SJSA1 (cell line): Measurements from ENCODE around the gene DKK3. TPM values are rescaled to one million over a fixed set of nuclear protein-coding genes. Genes with fewer than 3 reads are reported as not detected.
A peak's percentile ranks its signal among the peaks of the same experiment; 100 is the strongest.

Experiments
- DNase-seq, 2 experiments: peaks; one replicate each; pipeline ENCODE4 v3.0.0-alpha.2; 2015 to 2020; ENCODE audit warnings: low spot score in 2 of 2, low read depth in 1 of 2
- H3K27ac ChIP-seq: fragments of 250-450 bp; sonication (Bioruptor Pico); 2 replicates; pipeline ENCODE4 v1.5.1; 2020; ENCODE audit warnings: mild to moderate bottlenecking, moderate library complexity
- H3K27me3 ChIP-seq: fragments of 250-450 bp; sonication (Bioruptor Pico); replicated peaks from 2 replicates; pipeline ENCODE4 v1.5.1; 2020; ENCODE audit warnings: mild to moderate bottlenecking, moderate library complexity
- H3K36me3 ChIP-seq: fragments of 250-450 bp; sonication (Bioruptor Pico); 2 replicates; pipeline ENCODE4 v1.5.1; 2020; ENCODE audit warnings: mild to moderate bottlenecking
- H3K4me1 ChIP-seq: fragments of 250-450 bp; sonication (Bioruptor Pico); replicated peaks from 2 replicates; pipeline ENCODE4 v1.6.1; 2021; ENCODE audit warnings: mild to moderate bottlenecking
- H3K4me3 ChIP-seq: fragments of 250-450 bp; sonication (Bioruptor Pico); 2 replicates; pipeline ENCODE4 v1.5.1; 2020; ENCODE audit warnings: mild to moderate bottlenecking
- H3K9me3 ChIP-seq: fragments of 250-450 bp; sonication (Bioruptor Pico); replicated peaks from 2 replicates; pipeline ENCODE4 v1.5.1; 2020; ENCODE audit warnings: mild to moderate bottlenecking
- total RNA-seq: library from RNA; depleted of rRNA; stranded (reverse); fragments of >200 nt; shearing (Covaris generic); gene quantifications from 2 replicates; pipeline ENCODE4 v1.2.3, GENCODE V29; 2014

Gene DKK3
- total RNA-seq, 1 experiment from 2014 or later = 807 TPM

DNA sequence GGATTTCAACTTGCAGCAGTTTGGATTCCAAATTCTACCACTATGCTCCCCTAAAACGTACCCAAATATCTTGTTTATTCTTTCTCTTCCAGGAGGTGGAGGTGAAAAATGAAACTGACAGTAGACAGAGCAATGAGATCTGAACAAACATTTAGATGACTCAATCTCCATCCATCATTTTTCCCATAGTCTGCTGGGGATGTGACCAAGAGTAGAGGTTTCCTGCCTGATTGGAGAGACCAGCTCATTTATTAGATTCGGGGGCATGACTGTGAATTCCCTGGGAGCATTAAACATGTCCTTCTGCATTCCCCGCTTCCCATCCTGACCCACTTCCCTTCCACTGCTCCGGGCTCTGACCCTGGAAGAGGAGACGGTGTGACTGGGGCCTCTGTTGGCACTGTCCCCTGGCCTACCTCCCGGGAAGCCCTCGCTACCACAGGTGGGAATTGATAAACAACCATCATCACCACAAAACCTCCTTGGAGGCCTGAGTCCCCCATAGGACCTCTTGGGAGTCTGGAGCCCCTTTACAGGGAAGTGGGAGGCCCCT, 20.3 kb downstream of the DKK3 start:
- Histone ChIP-seq H3K36me3 (peaks cover 81% of the 10 kb centered on the region), H3K27me3 (no peaks in the 10 kb centered on the region), H3K4me3 (no peak overlapping the region), H3K4me1 (peaks cover 74% of the 10 kb centered on the region), H3K27ac (peak overlapping the region; percentile 76), H3K9me3 (no peaks in the 10 kb centered on the region)
- peak; percentile 59 to 87 for DNase-seq

GRCh38 chr11:11987503-11988022, 20.9 kb downstream of the DKK3 start:
- Histone ChIP-seq H3K4me3 (no peak overlapping the region), H3K36me3 (peaks cover 83% of the 10 kb centered on the region), H3K27me3 (no peaks in the 10 kb centered on the region), H3K27ac (peak overlapping the region; percentile 76), H3K9me3 (no peaks in the 10 kb centered on the region), H3K4me1 (peaks cover 73% of the 10 kb centered on the region)
- peak; percentile 67 to 85 for DNase-seq

- no peak for DNase-seq
- Histone ChIP-seq H3K36me3 (peaks cover 87% of the 10 kb centered on the region), H3K4me3 (no peak overlapping the region), H3K27ac (peak overlapping the region; percentile 76), H3K4me1 (peaks cover 67% of the 10 kb centered on the region), H3K27me3 (no peaks in the 10 kb centered on the region), H3K9me3 (no peaks in the 10 kb centered on the region)
Observed at GRCh38 chr11:11985954-11986949, 22.2 kb downstream of the DKK3 start.

DNA sequence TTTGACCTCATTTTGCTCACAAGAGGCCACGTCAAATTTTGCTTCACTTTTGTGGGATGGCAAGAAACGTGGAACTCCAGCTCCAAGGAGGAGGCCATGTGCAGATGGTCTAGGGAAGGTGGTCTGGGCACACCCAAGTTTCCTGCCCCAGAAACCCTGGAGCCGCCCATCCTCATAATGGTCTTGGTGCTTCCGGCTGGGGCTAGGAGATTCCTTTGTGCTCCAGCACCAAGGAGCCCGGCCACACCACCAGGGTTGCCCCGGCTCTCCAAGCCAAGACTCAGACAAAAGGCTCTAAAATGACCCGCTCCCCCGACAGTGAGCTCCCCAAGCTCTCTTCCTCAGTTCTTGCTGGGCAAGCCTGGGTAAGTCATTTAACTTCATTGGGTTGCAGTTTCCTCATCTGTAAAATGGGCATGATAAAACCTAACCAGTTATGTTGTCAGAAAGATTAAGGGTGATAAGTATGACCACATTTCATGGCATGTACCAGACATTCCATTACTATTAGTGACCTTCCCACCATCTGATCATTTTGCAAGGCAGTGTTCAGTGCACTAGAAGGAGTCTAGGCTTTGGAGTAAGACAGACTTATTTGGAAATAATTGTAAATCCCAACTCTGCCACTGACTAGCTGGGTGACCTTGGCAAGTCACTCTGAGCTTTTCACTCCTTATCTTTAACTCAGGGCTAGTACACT, 23.3 kb downstream of the DKK3 start:
- DNase-seq = no peak
- Histone ChIP-seq H3K4me1 (peaks cover 76% of the 10 kb centered on the region), H3K27ac (peak overlapping the region; percentile 38), H3K9me3 (no peaks in the 10 kb centered on the region), H3K4me3 (no peak overlapping the region), H3K36me3 (peaks cover 87% of the 10 kb centered on the region), H3K27me3 (no peaks in the 10 kb centered on the region)

- H3K4me1 ChIP-seq = peaks cover 76% of the 10 kb centered on the region
- H3K4me3 ChIP-seq = no peak overlapping the region
- peaks cover 87% of the 10 kb centered on the region for H3K36me3 ChIP-seq
- H3K9me3 ChIP-seq = no peaks in the 10 kb centered on the region
- no peak overlapping the region for H3K27ac ChIP-seq
- H3K27me3 ChIP-seq = no peaks in the 10 kb centered on the region
- DNase-seq = no peak
Observed at GRCh38 chr11:11984563-11984962, 23.9 kb downstream of the DKK3 start.

DNA sequence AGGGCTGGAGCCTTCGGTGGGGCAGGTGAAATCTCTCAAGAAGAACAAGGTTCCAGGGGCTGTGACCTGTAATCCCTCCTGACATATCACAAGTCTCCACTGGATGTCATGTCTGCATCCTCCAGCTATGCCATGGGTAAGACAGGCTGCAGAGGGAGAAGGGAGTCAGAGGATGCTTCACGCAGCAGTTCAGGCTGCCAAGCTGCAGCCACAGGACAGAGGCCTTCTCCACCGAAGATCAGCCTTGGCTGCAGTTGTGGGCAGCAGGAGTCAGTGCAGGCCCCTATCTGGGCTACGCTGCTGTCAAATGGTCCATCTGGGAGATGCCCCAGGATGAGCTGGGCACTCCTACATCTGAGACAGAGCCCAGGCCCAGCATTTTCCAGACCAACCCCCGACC, 25.0 kb downstream of the DKK3 start:
- Histone ChIP-seq H3K36me3 (peaks cover 89% of the 10 kb centered on the region), H3K9me3 (no peaks in the 10 kb centered on the region), H3K4me3 (no peak overlapping the region), H3K27me3 (no peaks in the 10 kb centered on the region), H3K4me1 (peaks cover 76% of the 10 kb centered on the region), H3K27ac (no peak overlapping the region)
- no peak for DNase-seq

GRCh38 chr11:11982975-11983374, 25.5 kb downstream of the DKK3 start:
- Histone ChIP-seq H3K27ac (no peak overlapping the region), H3K4me3 (no peak overlapping the region), H3K27me3 (no peaks in the 10 kb centered on the region), H3K4me1 (peaks cover 76% of the 10 kb centered on the region), H3K36me3 (peaks cover 93% of the 10 kb centered on the region), H3K9me3 (no peaks in the 10 kb centered on the region)
- DNase-seq = no peak

- no peaks in the 10 kb centered on the region for H3K9me3 ChIP-seq
- H3K27ac ChIP-seq = no peak overlapping the region
- H3K4me1 ChIP-seq = peaks cover 76% of the 10 kb centered on the region
- peaks cover 97% of the 10 kb centered on the region for H3K36me3 ChIP-seq
- no peaks in the 10 kb centered on the region for H3K27me3 ChIP-seq
- DNase-seq = no peak
- no peak overlapping the region for H3K4me3 ChIP-seq
Observed at GRCh38 chr11:11982461-11982860, 26.0 kb downstream of the DKK3 start.

GRCh38 chr11:11981840-11982239, 26.6 kb downstream of the DKK3 start:
- DNase-seq = no peak
- Histone ChIP-seq H3K27me3 (no peaks in the 10 kb centered on the region), H3K27ac (no peak overlapping the region), H3K4me3 (no peak overlapping the region), H3K36me3 (peaks cover 91% of the 10 kb centered on the region), H3K9me3 (no peaks in the 10 kb centered on the region), H3K4me1 (peaks cover 76% of the 10 kb centered on the region)

DNA sequence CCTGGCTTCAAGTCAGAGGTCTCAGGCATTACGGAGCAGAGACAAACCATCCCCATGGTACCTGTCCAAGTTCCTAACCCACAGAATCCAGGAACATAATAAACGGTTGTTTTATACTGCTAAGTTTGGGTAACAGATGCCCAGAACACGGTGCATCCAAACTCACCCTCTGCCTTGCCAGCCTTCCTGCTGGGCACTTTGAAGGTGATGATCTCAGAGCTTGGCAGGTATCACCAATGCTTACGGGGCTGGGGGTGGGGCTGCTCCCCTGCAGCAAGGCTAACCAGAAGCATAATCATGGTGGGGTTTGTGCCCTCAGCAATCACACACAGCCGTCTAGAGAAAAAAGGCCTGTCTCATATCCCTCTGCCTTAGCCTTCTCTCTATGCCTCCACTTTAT, 27.1 kb downstream of the DKK3 start:
- DNase-seq = no peak
- H3K27ac ChIP-seq = no peak overlapping the region
- H3K36me3 ChIP-seq = peaks cover 88% of the 10 kb centered on the region
- no peaks in the 10 kb centered on the region for H3K27me3 ChIP-seq
- H3K4me3 ChIP-seq = no peak overlapping the region
- H3K9me3 ChIP-seq = no peaks in the 10 kb centered on the region
- H3K4me1 ChIP-seq = peaks cover 76% of the 10 kb centered on the region

- no peak overlapping the region for H3K4me3 ChIP-seq
- H3K27ac ChIP-seq = no peak overlapping the region
- no peaks in the 10 kb centered on the region for H3K27me3 ChIP-seq
- H3K36me3 ChIP-seq = peaks cover 88% of the 10 kb centered on the region
- peaks cover 76% of the 10 kb centered on the region for H3K4me1 ChIP-seq
- DNase-seq = no peak
- no peaks in the 10 kb centered on the region for H3K9me3 ChIP-seq
Observed at GRCh38 chr11:11980841-11981308, 27.6 kb downstream of the DKK3 start.

- H3K36me3 ChIP-seq = peaks cover 87% of the 10 kb centered on the region
- H3K9me3 ChIP-seq = no peaks in the 10 kb centered on the region
- no peak for DNase-seq
- no peak overlapping the region for H3K4me3 ChIP-seq
- peaks cover 76% of the 10 kb centered on the region for H3K4me1 ChIP-seq
- H3K27ac ChIP-seq = peak overlapping the region; percentile 51
- no peaks in the 10 kb centered on the region for H3K27me3 ChIP-seq
Observed at GRCh38 chr11:11980200-11980599, 28.2 kb downstream of the DKK3 start.

DNA sequence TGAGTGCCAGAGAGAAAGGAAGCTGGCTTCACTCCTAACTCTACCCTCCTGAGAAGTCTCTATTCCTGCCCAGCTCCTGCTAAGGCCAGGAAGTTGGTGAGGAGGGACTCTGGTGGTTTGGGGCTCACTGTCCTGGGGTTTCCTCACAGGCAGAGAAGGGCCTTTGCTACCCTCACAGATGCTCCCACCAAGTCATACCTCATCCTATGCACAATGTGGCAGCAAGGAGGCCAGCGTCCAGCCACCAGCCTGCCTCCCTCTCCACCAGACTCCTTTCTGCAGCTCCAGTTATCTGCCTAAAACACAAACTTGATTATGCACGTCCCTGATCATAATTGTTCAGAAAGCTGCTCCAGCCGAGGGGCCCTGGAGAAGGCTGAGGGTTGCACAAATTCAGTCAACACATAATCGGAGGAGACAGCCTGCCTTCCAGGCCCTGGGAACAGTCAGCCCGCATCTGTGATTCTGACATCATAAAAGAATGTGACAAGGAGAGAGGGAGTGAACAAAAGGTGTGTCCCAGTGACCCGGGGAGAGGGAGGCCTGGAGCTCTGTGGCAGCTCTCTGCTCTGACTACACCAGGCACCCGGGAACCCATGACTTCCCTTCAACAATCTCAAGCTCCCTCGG, 28.8 kb downstream of the DKK3 start:
- peaks cover 87% of the 10 kb centered on the region for H3K36me3 ChIP-seq
- no peaks in the 10 kb centered on the region for H3K27me3 ChIP-seq
- peaks cover 79% of the 10 kb centered on the region for H3K4me1 ChIP-seq
- H3K4me3 ChIP-seq = no peak overlapping the region
- DNase-seq = peak; percentile 37 to 51
- peak overlapping the region; percentile 51 for H3K27ac ChIP-seq
- no peaks in the 10 kb centered on the region for H3K9me3 ChIP-seq
